PC-9 (cell line): ENCODE data around the gene IL31. TPM values are rescaled to one million over a fixed set of nuclear protein-coding genes. Genes with fewer than 3 reads are reported as not detected.

ENCODE experiments used
- BruUV-seq: library from RNA; stranded (reverse); fragments of 400-500 nt; replicated peaks from 2 replicates; lab custom pipeline; 2021; lab: Mats Ljungman, UMichigan
- CTCF ChIA-PET: fragments of 300-600 bp; sonication (Branson Sonifier 250); formaldehyde crosslinking; loops from one replicate; lab custom pipeline; 2022; ENCODE audit warnings: antibody characterized with exemption; lab: Charles Lee
- POLR2A ChIA-PET: fragments of 300-600 bp; sonication (Branson Sonifier 250); formaldehyde crosslinking; loops from one replicate; lab custom pipeline; 2022; ENCODE audit warnings: antibody characterized with exemption; ENCODE audit not compliant: unreplicated experiment; lab: Charles Lee
- DNase-seq, 2 experiments: peaks; one replicate each; pipeline versions ENCODE4 v3.0.0 to v3.0.0-alpha.2; 2015 to 2022; ENCODE audit warnings: mixed read lengths in 1 of 2
- H2AFZ ChIP-seq: fragments of 200-600 bp; sonication (generic); 2 replicates; pipeline ENCODE4 v1.8.1; 2017; ENCODE audit warnings: antibody characterized with exemption
- H3F3A ChIP-seq: fragments of 200-600 bp; sonication (generic); 2 replicates; pipeline ENCODE4 v1.8.1; 2017; ENCODE audit warnings: antibody characterized with exemption, mild to moderate bottlenecking, low read depth; ENCODE audit not compliant: insufficient read depth
- H3K27ac ChIP-seq: fragments of 200-600 bp; sonication (generic); 2 replicates; pipeline ENCODE4 v1.6.1; 2016; ENCODE audit warnings: mixed run types
- H3K27me3 ChIP-seq: fragments of 200-600 bp; sonication (generic); 2 replicates; pipeline ENCODE4 v1.6.1; 2016; ENCODE audit warnings: low read depth, mixed run types; ENCODE audit not compliant: insufficient read depth
- H3K36me3 ChIP-seq: fragments of 200-600 bp; sonication (generic); 2 replicates; pipeline ENCODE4 v1.6.1; 2016; ENCODE audit warnings: low read depth, mixed run types
- H3K4me1 ChIP-seq: fragments of 200-600 bp; sonication (generic); replicated peaks from 2 replicates; pipeline ENCODE4 v1.6.1; 2016; ENCODE audit warnings: mixed run types; ENCODE audit not compliant: insufficient read depth
- H3K4me2 ChIP-seq: fragments of 200-600 bp; sonication (generic); 2 replicates; pipeline ENCODE4 v1.6.1; 2017; ENCODE audit warnings: mixed run types
- H3K4me3 ChIP-seq: fragments of 200-600 bp; sonication (generic); 2 replicates; pipeline ENCODE4 v1.6.1; 2016; ENCODE audit warnings: mixed run types
- H3K79me2 ChIP-seq: fragments of 200-600 bp; sonication (generic); 2 replicates; pipeline ENCODE4 v1.6.1; 2017; ENCODE audit warnings: low read depth, mixed run types
- H3K9me2 ChIP-seq: fragments of 200-600 bp; sonication (generic); 2 replicates; pipeline ENCODE4 v1.8.1; 2017; ENCODE audit warnings: mild to moderate bottlenecking; ENCODE audit not compliant: insufficient read depth
- H3K9me3 ChIP-seq: fragments of 200-600 bp; sonication (generic); 2 replicates; pipeline ENCODE4 v1.8.1; 2016; ENCODE audit warnings: low read depth; ENCODE audit not compliant: insufficient read depth
- H4K20me1 ChIP-seq: fragments of 200-600 bp; sonication (generic); 2 replicates; pipeline ENCODE4 v1.8.1; 2017; ENCODE audit not compliant: insufficient read depth
- EZH2 ChIP-seq: fragments of 200-600 bp; sonication (generic); IDR thresholded peaks from 2 replicates; pipeline ENCODE4 v1.8.0; 2017; ENCODE audit warnings: antibody characterized with exemption, low read depth
- intact Hi-C: fragments of 100-400 bp; cut with micrococcal nuclease; formaldehyde crosslinking; loops from one replicate; pipeline ENCODE4 v1.10.0; 2022; ENCODE audit not compliant: unreplicated experiment
- total RNA-seq: library from RNA; stranded (reverse); gene quantifications from 2 replicates; pipeline ENCODE4 v1.2.3, GENCODE V29; 2021
- TF ChIP-seq, protein P1 (sequence below): fragments of 200-600 bp; sonication (generic); conservative IDR thresholded peaks from 2 replicates; pipeline ENCODE4 v1.6.1; 2017; ENCODE audit warnings: mixed run types, antibody characterized with exemption, mild to moderate bottlenecking, moderate library complexity

Gene IL31
- total RNA-seq, 1 experiment from 2014 or later, result not detected

DNA sequence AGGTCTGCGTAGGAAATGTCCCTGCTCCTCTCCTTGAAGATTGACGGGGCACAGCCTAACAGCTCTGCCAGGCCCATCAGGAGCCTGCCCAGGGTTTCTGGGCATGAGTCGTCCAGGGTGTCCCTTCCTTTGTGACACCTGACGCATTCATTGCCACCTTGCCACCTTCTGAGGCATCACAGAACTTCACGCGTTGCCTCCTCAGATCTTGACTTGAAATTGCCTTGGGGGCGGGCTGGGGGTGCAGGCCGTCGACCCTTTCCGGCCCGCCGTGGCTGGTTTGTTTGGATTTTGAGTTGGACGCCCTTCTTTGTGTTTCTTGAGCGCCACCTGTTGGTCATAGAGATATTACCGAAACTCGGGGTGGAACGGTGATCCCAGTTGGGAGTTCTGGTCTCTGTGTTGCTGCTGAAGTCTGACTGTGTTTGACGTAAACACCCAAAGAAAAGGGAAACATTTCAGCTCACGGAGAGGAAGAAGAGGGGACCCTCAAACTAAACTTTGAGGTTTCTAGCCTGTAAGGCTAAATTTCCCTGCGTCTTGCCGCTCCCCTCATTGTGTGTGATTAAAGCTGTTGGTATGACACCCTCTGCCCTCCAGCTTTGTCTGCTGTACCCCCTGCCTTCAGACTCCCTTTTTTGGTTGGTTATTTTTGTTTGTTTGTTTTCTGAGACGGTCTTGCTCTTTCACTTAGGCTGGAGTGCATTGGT lies 50.8 kb downstream of the IL31 start:
- Histone ChIP-seq H3K9me2 (no peaks in the 10 kb centered on the region), H3K27ac (peak overlapping the region; percentile 49), H3K4me1 (peaks cover 5% of the 10 kb centered on the region; the same call in 1 of the 2 replicates), H2AFZ (no peak overlapping the region), H3K4me2 (peak overlapping the region; percentile 69), H3K4me3 (no peak overlapping the region), H3F3A (peaks cover 13% of the 10 kb centered on the region; the same call in 1 of the 2 replicates), H3K9me3 (no peaks in the 10 kb centered on the region), H3K27me3 (no peaks in the 10 kb centered on the region), H3K79me2 (peaks cover 29% of the 10 kb centered on the region), H4K20me1 (peaks cover 8% of the 10 kb centered on the region; the same call in 1 of the 2 replicates), H3K36me3 (no peaks in the 10 kb centered on the region)
- POLR2A ChIA-PET, result interaction anchor here (0.6 to 0.8 kb wide), 2 partner anchors 60 to 475 kb away, joined by 3 to 7 read pairs; no protein-coding TSS in a partner anchor
- intact Hi-C loops, result loop anchor here (1.0 to 10.0 kb wide), 3 partner anchors 43 to 198 kb away; no protein-coding TSS in a partner anchor
- TF ChIP-seq, protein P1, sequence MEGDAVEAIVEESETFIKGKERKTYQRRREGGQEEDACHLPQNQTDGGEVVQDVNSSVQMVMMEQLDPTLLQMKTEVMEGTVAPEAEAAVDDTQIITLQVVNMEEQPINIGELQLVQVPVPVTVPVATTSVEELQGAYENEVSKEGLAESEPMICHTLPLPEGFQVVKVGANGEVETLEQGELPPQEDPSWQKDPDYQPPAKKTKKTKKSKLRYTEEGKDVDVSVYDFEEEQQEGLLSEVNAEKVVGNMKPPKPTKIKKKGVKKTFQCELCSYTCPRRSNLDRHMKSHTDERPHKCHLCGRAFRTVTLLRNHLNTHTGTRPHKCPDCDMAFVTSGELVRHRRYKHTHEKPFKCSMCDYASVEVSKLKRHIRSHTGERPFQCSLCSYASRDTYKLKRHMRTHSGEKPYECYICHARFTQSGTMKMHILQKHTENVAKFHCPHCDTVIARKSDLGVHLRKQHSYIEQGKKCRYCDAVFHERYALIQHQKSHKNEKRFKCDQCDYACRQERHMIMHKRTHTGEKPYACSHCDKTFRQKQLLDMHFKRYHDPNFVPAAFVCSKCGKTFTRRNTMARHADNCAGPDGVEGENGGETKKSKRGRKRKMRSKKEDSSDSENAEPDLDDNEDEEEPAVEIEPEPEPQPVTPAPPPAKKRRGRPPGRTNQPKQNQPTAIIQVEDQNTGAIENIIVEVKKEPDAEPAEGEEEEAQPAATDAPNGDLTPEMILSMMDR, result peak; percentile 89
- TF ChIP-seq EZH2, result no peak
- DNase-seq, result peak; percentile 53 to 70
- BruUV-seq, result no TSS peak
- CTCF ChIA-PET, result interaction anchor here (0.5 to 2.0 kb wide), 11 partner anchors 23 to 207 kb away, joined by 3 to 13 read pairs (median 5); no protein-coding TSS in a partner anchor

Other genes starting within 250 kb of the IL31 start
- gene BCL7A, start 152.3 kb downstream of the IL31 start, total RNA-seq, result 6.3 and 6.6 TPM in 2 replicates
- gene MLXIP, start 95.5 kb downstream of the IL31 start, total RNA-seq, result 62.1 and 83.3 TPM in 2 replicates
- 0.39 and 0.83 TPM in 2 replicates for gene LRRC43, start 8.9 kb upstream of the IL31 start, total RNA-seq
- gene B3GNT4, start 29.5 kb upstream of the IL31 start, total RNA-seq, result 2.8 and 3.1 TPM in 2 replicates
- gene DIABLO, start 51.8 kb upstream of the IL31 start, total RNA-seq, result 47.9 and 51.7 TPM in 2 replicates
- gene VPS33A, start 92.3 kb upstream of the IL31 start, total RNA-seq, result 18.1 and 20.2 TPM in 2 replicates
- gene CLIP1, start 248.4 kb upstream of the IL31 start, total RNA-seq, result 80.8 and 86.9 TPM in 2 replicates